Retinal pigment epithelial cell (primary cell): Measurements from ENCODE around the gene TAF11.
"Not testable (repeated sequence)": the region's sequence is repeated elsewhere in the genome, so short reads cannot be mapped to it uniquely, and the experiment has no call there.

Source experiments
- DNase-seq: peaks from one replicate; pipeline ENCODE4 v3.0.0-alpha.2; 2010; ENCODE audit warnings: low read depth
- H3K4me3 ChIP-seq: 2 replicates; pipeline ENCODE4 v1.5.1; 2011; ENCODE audit warnings: mild to moderate bottlenecking, low read length, control low read depth, moderate library complexity
- CTCF ChIP-seq: conservative IDR thresholded peaks from 2 replicates; pipeline ENCODE4 v1.5.1; 2011; ENCODE audit warnings: low read depth, low read length, control low read depth, inconsistent platforms

Gene TAF11

GRCh38 chr6:34887753-34888513 is at the start of gene TAF11:
TAF11 (minus strand) TSS chr6:34888042; CDS start chr6:34887957, 85 bp downstream.
- peak within 1 kb of the TSS; percentile 82 for H3K4me3 ChIP-seq
- peak; percentile 81 for DNase-seq
- TF ChIP-seq CTCF, result no peak

GRCh38 chr6:34934516-34934915 is 46.7 kb upstream of the TAF11 start:
- no peak for TF ChIP-seq CTCF
- no peak overlapping the region for H3K4me3 ChIP-seq
- DNase-seq, result peak; percentile 17

- not testable (repeated sequence) for H3K4me3 ChIP-seq, DNase-seq
These were observed 44.4 kb upstream of the TAF11 start for GRCh38 chr6:34932202-34932601.

- no peak for DNase-seq
- no peak overlapping the region for H3K4me3 ChIP-seq
- no peak for TF ChIP-seq CTCF
These were observed 42.4 kb upstream of the TAF11 start for GRCh38 chr6:34930221-34930620.

GRCh38 chr6:34929241-34929978 is 41.6 kb upstream of the TAF11 start:
- TF ChIP-seq CTCF, result no peak
- H3K4me3 ChIP-seq, result no peak overlapping the region
- no peak for DNase-seq

GRCh38 chr6:34928695-34929094 is 40.9 kb upstream of the TAF11 start:
- no peak for DNase-seq
- no peak overlapping the region for H3K4me3 ChIP-seq
- no peak for TF ChIP-seq CTCF

GRCh38 chr6:34928220-34928619 is 40.4 kb upstream of the TAF11 start:
- TF ChIP-seq CTCF, result no peak
- no peak for DNase-seq
- H3K4me3 ChIP-seq, result no peak overlapping the region
